ENCODE results near the gene LRRC36. TPM values are rescaled to one million over a fixed set of nuclear protein-coding genes. Genes with fewer than 3 reads are reported as not detected.

The LRRC36 gene
- total and polyA plus RNA-seq, 8 donors, result 3.0 to 73.6 (median 55.7) TPM

- Histone ChIP-seq H3K9me3 (peaks cover 0 to 11% of the 10 kb centered on the region in 2 donors), H3K4me3 (no peak overlapping the region), H3K27ac (no peak overlapping the region), H3K4me1 (no peaks in the 10 kb centered on the region), H3K27me3 (no peaks in the 10 kb centered on the region), H3K36me3 (no peaks in the 10 kb centered on the region)
- DNase-seq, result no peak
- ATAC-seq, result no peak
- TF ChIP-seq CTCF (IDR thresholded peaks at IDR 0.05), result no peak
- intact Hi-C loops (cut with DNase I), result no loop called here
Observed at GRCh38 chr16:67336116-67336515, 9.5 kb downstream of the LRRC36 start.

- Histone ChIP-seq H3K27ac (no peak overlapping the region), H3K27me3 (no peaks in the 10 kb centered on the region), H3K4me3 (no peak overlapping the region), H3K36me3 (no peaks in the 10 kb centered on the region), H3K4me1 (no peaks in the 10 kb centered on the region), H3K9me3 (peaks cover 0 to 11% of the 10 kb centered on the region in 2 donors)
- no peak for DNase-seq
- ATAC-seq, result peak; percentile 27
- intact Hi-C loops (cut with DNase I), result no loop called here
- TF ChIP-seq CTCF (IDR thresholded peaks at IDR 0.05), result no peak
Observed at GRCh38 chr16:67336648-67337047, 10.0 kb downstream of the LRRC36 start.

- Histone ChIP-seq H3K27ac (no peak overlapping the region), H3K36me3 (no peaks in the 10 kb centered on the region), H3K4me1 (no peaks in the 10 kb centered on the region), H3K27me3 (no peaks in the 10 kb centered on the region), H3K9me3 (peaks cover 0 to 10% of the 10 kb centered on the region in 2 donors), H3K4me3 (no peak overlapping the region)
- TF ChIP-seq CTCF (IDR thresholded peaks at IDR 0.05), result no peak
- no peak for ATAC-seq
- DNase-seq, result no peak
- intact Hi-C loops (cut with DNase I), result no loop called here
Observed at GRCh38 chr16:67339453-67339852, 12.8 kb downstream of the LRRC36 start.

GRCh38 chr16:67341250-67341649 is 14.6 kb downstream of the LRRC36 start:
- H3K36me3 ChIP-seq, result no peaks in the 10 kb centered on the region
- no peak overlapping the region for H3K27ac ChIP-seq
- ATAC-seq, result no peak
- no peak overlapping the region for H3K4me3 ChIP-seq
- intact Hi-C loops (cut with DNase I), result no loop called here
- peaks cover 0 to 13% of the 10 kb centered on the region in 2 donors for H3K4me1 ChIP-seq
- no peak for TF ChIP-seq CTCF (IDR thresholded peaks at IDR 0.05)
- H3K9me3 ChIP-seq, result no peaks in the 10 kb centered on the region
- DNase-seq, result no peak
- H3K27me3 ChIP-seq, result no peaks in the 10 kb centered on the region

GRCh38 chr16:67342616-67343015 is 16.0 kb downstream of the LRRC36 start:
- DNase-seq (no peak), ATAC-seq (no peak)
- TF ChIP-seq CTCF (IDR thresholded peaks at IDR 0.05), result no peak
- intact Hi-C loops (cut with DNase I), result no loop called here
- H3K27me3 ChIP-seq, result no peaks in the 10 kb centered on the region
- no peak overlapping the region for H3K27ac ChIP-seq
- H3K9me3 ChIP-seq, result no peaks in the 10 kb centered on the region
- peaks cover 0 to 13% of the 10 kb centered on the region in 2 donors for H3K4me1 ChIP-seq
- H3K36me3 ChIP-seq, result no peaks in the 10 kb centered on the region
- H3K4me3 ChIP-seq, result no peak overlapping the region
